ENCODE results near the gene C1orf21. TPM values are rescaled to one million over a fixed set of nuclear protein-coding genes. Genes with fewer than 3 reads are reported as not detected.

C1orf21 gene
- total RNA-seq, 1 donor, result 1.7 TPM

GRCh38 chr1:184433956-184434502, 47.2 kb downstream of the C1orf21 start:
- H3K27me3 ChIP-seq (ENCODE audit: insufficient read depth, low read length), result no peaks in the 10 kb centered on the region
- no peak overlapping the region for H3K4me3 ChIP-seq (ENCODE audit: low read length)
- no peaks in the 10 kb centered on the region for H3K9me3 ChIP-seq (ENCODE audit: low read depth, low read length)
- no peaks in the 10 kb centered on the region for H3K4me1 ChIP-seq (ENCODE audit: insufficient read depth, low read length)

- Histone ChIP-seq H3K4me1 (ENCODE audit: insufficient read depth, low read length) (no peaks in the 10 kb centered on the region), H3K9me3 (ENCODE audit: low read depth, low read length) (no peaks in the 10 kb centered on the region), H3K4me3 (ENCODE audit: low read length) (no peak overlapping the region), H3K27me3 (ENCODE audit: insufficient read depth, low read length) (no peaks in the 10 kb centered on the region)
Observed at GRCh38 chr1:184437291-184437690, 50.5 kb downstream of the C1orf21 start.

- H3K4me1 ChIP-seq (ENCODE audit: insufficient read depth, low read length), result no peaks in the 10 kb centered on the region
- no peaks in the 10 kb centered on the region for H3K9me3 ChIP-seq (ENCODE audit: low read depth, low read length)
- H3K4me3 ChIP-seq (ENCODE audit: low read length), result no peak overlapping the region
- no peaks in the 10 kb centered on the region for H3K27me3 ChIP-seq (ENCODE audit: insufficient read depth, low read length)
Observed at GRCh38 chr1:184438363-184438762, 51.5 kb downstream of the C1orf21 start.

GRCh38 chr1:184442260-184442659, 55.4 kb downstream of the C1orf21 start:
- Histone ChIP-seq H3K27me3 (ENCODE audit: insufficient read depth, low read length) (no peaks in the 10 kb centered on the region), H3K4me1 (ENCODE audit: insufficient read depth, low read length) (no peaks in the 10 kb centered on the region), H3K9me3 (ENCODE audit: low read depth, low read length) (no peaks in the 10 kb centered on the region), H3K4me3 (ENCODE audit: low read length) (no peak overlapping the region)

GRCh38 chr1:184443201-184443600, 56.4 kb downstream of the C1orf21 start:
- Histone ChIP-seq H3K4me1 (ENCODE audit: insufficient read depth, low read length) (no peaks in the 10 kb centered on the region), H3K4me3 (ENCODE audit: low read length) (no peak overlapping the region), H3K9me3 (ENCODE audit: low read depth, low read length) (no peaks in the 10 kb centered on the region), H3K27me3 (ENCODE audit: insufficient read depth, low read length) (no peaks in the 10 kb centered on the region)

- Histone ChIP-seq H3K4me3 (ENCODE audit: low read length) (no peak overlapping the region), H3K9me3 (ENCODE audit: low read depth, low read length) (no peaks in the 10 kb centered on the region), H3K27me3 (ENCODE audit: insufficient read depth, low read length) (no peaks in the 10 kb centered on the region), H3K4me1 (ENCODE audit: insufficient read depth, low read length) (no peaks in the 10 kb centered on the region)
Observed at GRCh38 chr1:184443624-184444023, 56.8 kb downstream of the C1orf21 start.

GRCh38 chr1:184445997-184446396, 59.2 kb downstream of the C1orf21 start:
- Histone ChIP-seq H3K4me3 (ENCODE audit: low read length) (no peak overlapping the region), H3K27me3 (ENCODE audit: insufficient read depth, low read length) (no peaks in the 10 kb centered on the region), H3K9me3 (ENCODE audit: low read depth, low read length) (no peaks in the 10 kb centered on the region), H3K4me1 (ENCODE audit: insufficient read depth, low read length) (no peaks in the 10 kb centered on the region)

- Histone ChIP-seq H3K9me3 (ENCODE audit: low read depth, low read length) (no peaks in the 10 kb centered on the region), H3K27me3 (ENCODE audit: insufficient read depth, low read length) (no peaks in the 10 kb centered on the region), H3K4me1 (ENCODE audit: insufficient read depth, low read length) (no peaks in the 10 kb centered on the region), H3K4me3 (ENCODE audit: low read length) (no peak overlapping the region)
Observed at GRCh38 chr1:184447651-184448185, 60.9 kb downstream of the C1orf21 start.

GRCh38 chr1:184449916-184450315, 63.1 kb downstream of the C1orf21 start:
- Histone ChIP-seq H3K9me3 (ENCODE audit: low read depth, low read length) (no peaks in the 10 kb centered on the region), H3K4me3 (ENCODE audit: low read length) (no peak overlapping the region), H3K4me1 (ENCODE audit: insufficient read depth, low read length) (no peaks in the 10 kb centered on the region), H3K27me3 (ENCODE audit: insufficient read depth, low read length) (no peaks in the 10 kb centered on the region)

- Histone ChIP-seq H3K4me1 (ENCODE audit: insufficient read depth, low read length) (peaks cover 8% of the 10 kb centered on the region), H3K27me3 (ENCODE audit: insufficient read depth, low read length) (no peaks in the 10 kb centered on the region), H3K9me3 (ENCODE audit: low read depth, low read length) (no peaks in the 10 kb centered on the region), H3K4me3 (ENCODE audit: low read length) (no peak overlapping the region)
Observed at GRCh38 chr1:184455786-184456185, 69.0 kb downstream of the C1orf21 start.

- Histone ChIP-seq H3K4me3 (ENCODE audit: low read length) (no peak overlapping the region), H3K27me3 (ENCODE audit: insufficient read depth, low read length) (no peaks in the 10 kb centered on the region), H3K4me1 (ENCODE audit: insufficient read depth, low read length) (peaks cover 8% of the 10 kb centered on the region), H3K9me3 (ENCODE audit: low read depth, low read length) (no peaks in the 10 kb centered on the region)
Observed at GRCh38 chr1:184456189-184456588, 69.4 kb downstream of the C1orf21 start.

- Histone ChIP-seq H3K4me3 (ENCODE audit: low read length) (no peak overlapping the region), H3K9me3 (ENCODE audit: low read depth, low read length) (no peaks in the 10 kb centered on the region), H3K4me1 (ENCODE audit: insufficient read depth, low read length) (peaks cover 8% of the 10 kb centered on the region), H3K27me3 (ENCODE audit: insufficient read depth, low read length) (no peaks in the 10 kb centered on the region)
Observed at GRCh38 chr1:184457500-184457899, 70.7 kb downstream of the C1orf21 start.

GRCh38 chr1:184461321-184461720, 74.5 kb downstream of the C1orf21 start:
- no peaks in the 10 kb centered on the region for H3K9me3 ChIP-seq (ENCODE audit: low read depth, low read length)
- H3K4me3 ChIP-seq (ENCODE audit: low read length), result no peak overlapping the region
- H3K27me3 ChIP-seq (ENCODE audit: insufficient read depth, low read length), result no peaks in the 10 kb centered on the region
- H3K4me1 ChIP-seq (ENCODE audit: insufficient read depth, low read length), result no peaks in the 10 kb centered on the region

GRCh38 chr1:184462155-184462554, 75.3 kb downstream of the C1orf21 start:
- Histone ChIP-seq H3K27me3 (ENCODE audit: insufficient read depth, low read length) (no peaks in the 10 kb centered on the region), H3K9me3 (ENCODE audit: low read depth, low read length) (no peaks in the 10 kb centered on the region), H3K4me1 (ENCODE audit: insufficient read depth, low read length) (no peaks in the 10 kb centered on the region)

GRCh38 chr1:184462990-184463389, 76.2 kb downstream of the C1orf21 start:
- Histone ChIP-seq H3K27me3 (ENCODE audit: insufficient read depth, low read length) (no peaks in the 10 kb centered on the region), H3K4me3 (ENCODE audit: low read length) (no peak overlapping the region), H3K9me3 (ENCODE audit: low read depth, low read length) (no peaks in the 10 kb centered on the region), H3K4me1 (ENCODE audit: insufficient read depth, low read length) (no peaks in the 10 kb centered on the region)

More at GRCh38 chr1:184462155-184462554, 75.3 kb downstream of the C1orf21 start:
- H3K4me3 ChIP-seq (ENCODE audit: low read length), result no peak overlapping the region

GRCh38 chr1:184463680-184464079, 76.9 kb downstream of the C1orf21 start:
- Histone ChIP-seq H3K4me1 (ENCODE audit: insufficient read depth, low read length) (no peaks in the 10 kb centered on the region), H3K27me3 (ENCODE audit: insufficient read depth, low read length) (no peaks in the 10 kb centered on the region), H3K4me3 (ENCODE audit: low read length) (no peak overlapping the region), H3K9me3 (ENCODE audit: low read depth, low read length) (no peaks in the 10 kb centered on the region)
